HG03354 (cell line): Measurements from ENCODE around the gene KCTD16.

Source experiments
- ATAC-seq: cut with Tn5 transposase; IDR thresholded peaks from one replicate; pipeline ENCODE4 v1.9.1; 2021; ENCODE audit warnings: mild to moderate bottlenecking; ENCODE audit not compliant: unreplicated experiment, poor library complexity, severe bottlenecking

Gene KCTD16

DNA sequence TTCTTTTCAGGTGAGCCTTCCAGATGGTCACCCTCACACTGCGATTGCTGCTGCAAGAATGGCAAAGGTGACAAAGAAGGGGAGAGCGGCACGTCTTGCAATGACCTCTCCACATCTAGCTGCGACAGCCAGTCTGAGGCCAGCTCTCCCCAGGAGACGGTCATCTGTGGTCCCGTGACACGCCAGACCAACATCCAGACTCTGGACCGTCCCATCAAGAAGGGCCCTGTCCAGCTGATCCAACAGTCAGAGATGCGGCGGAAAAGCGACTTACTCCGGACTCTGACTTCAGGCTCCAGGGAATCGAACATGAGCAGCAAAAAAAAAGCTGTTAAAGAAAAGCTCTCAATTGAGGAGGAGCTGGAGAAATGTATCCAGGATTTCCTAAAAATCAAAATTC lies 303.0 kb downstream of the KCTD16 start:
- ATAC-seq: no peak

DNA sequence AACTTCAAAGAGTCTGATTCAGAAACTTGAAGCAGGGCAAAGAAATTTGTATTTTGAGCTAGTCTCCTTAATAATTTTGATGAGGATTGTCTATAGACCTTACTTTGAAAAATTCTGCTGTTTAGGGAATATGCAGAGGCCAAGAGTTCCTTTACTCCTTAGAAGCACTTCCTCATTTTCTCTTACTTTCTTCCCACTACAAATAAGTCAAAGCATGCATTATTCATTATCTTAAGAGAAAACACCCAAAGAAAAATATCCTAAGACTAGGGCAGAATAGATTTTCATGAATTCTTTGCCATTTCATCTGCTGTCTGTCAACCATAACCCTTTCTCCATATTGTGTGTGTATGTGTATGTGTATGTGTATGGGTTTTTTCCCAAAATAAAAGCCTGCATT lies 307.9 kb downstream of the KCTD16 start:
- no peak for ATAC-seq

DNA sequence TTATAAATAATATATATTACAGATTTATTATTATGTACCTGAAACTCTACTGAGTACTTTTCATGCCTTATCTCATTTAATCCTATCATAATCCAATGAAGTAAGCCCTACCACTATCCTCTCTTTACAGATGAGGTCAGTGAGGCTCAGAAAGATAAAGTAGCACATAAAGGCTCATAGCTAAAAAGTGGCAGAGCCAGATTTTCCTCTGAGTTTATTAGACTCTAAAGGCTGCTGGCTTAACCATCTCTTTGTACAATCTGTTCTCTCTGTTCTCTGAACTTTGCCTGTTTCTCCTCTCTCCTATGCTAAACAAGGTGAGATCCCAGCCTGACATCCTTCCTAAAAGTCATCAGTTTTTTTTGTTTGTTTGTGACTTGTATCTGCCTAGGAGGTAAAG lies 311.2 kb downstream of the KCTD16 start:
- no peak for ATAC-seq

DNA sequence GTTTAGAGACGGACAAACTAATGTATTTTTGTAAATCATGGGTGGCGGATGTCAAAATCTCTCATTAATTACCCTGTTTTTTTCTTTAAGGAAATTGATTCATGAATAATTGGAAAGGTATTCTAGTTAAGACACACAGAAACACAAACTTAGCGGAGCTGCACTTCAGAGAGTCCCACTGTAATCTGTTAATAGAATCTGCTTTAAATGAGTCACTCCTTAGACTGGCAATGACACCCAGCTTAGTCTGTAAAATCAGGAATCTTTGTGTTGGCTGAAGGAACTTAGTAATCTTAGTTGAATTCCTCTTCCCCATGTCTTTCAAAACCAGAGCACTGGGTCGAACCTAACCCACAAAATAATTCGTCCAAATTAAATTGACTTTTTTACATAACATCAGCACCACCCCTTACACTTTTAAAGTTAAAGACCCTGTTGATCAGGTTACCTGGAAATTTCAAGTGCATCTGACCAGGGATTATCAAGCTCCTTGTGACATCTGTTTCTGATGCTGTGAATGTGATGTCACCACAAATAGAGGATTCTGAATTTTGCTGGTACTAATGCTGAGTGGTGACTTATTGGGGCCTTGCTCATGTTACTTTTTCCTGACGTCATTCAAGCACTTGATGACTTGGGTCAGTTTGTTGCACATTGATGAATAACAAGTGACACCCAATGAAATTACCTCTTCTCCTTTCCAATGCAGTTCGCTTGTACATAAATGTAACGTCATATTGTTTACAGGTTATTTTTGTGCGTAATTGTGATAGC lies 313.6 kb downstream of the KCTD16 start:
- ATAC-seq: no peak

DNA sequence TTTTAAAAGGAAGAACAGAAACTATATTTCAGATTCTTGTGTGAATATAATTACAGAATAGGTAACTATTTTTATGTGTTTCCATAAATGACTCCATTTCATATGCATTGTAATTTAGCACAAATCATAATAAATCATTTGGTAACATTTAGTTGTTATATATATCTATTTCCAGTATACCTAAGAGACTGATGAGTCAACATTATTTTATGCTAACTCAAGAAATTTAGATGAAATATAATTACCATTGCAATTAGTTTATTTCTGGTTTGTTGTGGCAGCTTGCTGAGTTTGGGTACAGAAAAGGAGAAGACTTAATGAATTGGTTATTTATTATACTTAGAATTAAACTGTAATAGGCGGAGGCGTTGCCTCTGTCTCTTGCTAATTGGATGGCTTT lies 314.9 kb downstream of the KCTD16 start:
- no peak for ATAC-seq

DNA sequence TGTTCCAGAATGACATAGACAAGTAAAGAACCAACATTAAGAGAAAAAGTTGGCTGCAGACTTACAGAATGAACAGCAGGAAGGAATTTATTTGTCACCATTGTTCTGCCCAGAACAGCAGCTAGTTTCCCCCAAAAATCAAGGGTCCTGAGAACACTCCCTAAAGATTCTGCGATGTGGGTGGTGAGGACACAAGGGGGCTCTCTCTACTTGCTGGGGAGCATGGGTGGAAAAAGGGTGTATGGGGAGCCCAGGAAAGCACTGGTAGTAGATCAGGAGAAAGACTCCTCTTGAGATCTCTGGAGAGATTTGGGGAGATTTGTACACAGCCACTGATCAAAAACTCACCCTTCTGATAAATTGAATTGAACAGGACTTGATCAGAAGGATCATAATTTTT lies 316.5 kb downstream of the KCTD16 start:
- ATAC-seq: no peak

DNA sequence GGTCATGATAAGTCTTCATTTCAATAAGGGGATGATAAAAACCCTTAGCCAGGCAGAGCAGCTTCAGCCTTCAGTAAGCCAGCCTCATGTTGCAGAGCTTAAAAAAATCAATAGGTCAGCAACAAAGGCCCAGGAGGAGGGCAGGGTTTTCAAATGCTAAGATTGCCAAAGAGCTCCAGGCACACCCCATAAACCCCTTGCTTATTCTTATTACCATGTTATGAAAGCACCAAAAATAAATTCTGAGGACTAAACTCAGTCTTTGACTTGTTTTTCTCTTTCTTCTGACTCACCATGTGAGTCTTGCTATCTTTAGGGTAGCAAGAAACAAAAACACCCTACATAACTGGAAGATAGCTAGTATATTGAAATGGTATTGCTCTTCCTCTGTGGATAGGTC lies 317.1 kb downstream of the KCTD16 start:
- ATAC-seq: no peak

DNA sequence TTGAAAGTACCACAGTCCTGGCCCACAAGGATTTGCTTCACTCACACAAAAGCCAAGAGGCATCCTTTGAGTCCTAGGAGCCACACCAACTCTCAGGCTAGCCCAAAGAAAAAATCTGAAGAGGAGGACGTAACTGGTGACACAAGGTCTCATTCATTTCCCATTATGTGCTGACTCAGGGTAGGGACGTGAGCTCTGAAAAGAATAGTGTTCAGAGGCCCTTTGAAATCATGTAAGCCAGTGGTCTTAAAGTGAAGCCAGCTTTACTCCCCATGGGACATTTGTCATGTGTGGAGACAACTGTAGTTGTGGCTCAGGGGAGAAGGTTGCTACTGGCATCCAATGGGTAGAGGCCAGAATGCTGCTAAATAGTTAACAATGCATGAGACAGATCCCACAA lies 332.4 kb downstream of the KCTD16 start:
- no peak for ATAC-seq

DNA sequence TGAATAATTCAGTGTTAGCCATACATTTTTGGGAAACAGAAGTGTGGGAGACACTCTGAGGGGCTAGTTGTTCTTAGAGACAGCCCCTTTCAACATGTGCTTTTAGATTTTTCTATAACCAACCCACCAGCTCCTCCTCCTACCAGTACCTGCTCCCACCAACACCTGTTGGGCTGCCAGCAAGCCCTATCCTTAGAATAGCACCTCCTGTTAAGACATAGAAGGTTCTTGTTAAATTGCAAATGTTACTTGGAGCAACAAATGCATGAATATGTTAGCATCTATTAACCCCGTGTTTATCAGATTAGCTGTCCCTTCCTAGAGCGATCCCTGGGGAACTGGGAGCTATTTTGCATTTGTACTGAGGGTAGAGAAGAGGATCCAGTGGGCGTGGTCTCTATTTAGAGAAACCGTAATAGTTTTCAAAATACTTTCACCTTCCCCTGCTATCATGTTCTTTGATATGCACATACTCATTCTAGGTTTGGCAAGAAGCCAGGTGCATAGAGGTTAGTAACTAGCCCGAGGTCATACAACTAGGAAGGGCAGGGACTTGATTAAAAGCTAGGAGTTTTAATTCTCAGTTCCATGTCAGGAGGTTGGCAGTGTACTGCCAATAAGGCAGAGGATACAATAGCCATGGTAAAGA lies 334.4 kb downstream of the KCTD16 start:
- ATAC-seq: no peak

DNA sequence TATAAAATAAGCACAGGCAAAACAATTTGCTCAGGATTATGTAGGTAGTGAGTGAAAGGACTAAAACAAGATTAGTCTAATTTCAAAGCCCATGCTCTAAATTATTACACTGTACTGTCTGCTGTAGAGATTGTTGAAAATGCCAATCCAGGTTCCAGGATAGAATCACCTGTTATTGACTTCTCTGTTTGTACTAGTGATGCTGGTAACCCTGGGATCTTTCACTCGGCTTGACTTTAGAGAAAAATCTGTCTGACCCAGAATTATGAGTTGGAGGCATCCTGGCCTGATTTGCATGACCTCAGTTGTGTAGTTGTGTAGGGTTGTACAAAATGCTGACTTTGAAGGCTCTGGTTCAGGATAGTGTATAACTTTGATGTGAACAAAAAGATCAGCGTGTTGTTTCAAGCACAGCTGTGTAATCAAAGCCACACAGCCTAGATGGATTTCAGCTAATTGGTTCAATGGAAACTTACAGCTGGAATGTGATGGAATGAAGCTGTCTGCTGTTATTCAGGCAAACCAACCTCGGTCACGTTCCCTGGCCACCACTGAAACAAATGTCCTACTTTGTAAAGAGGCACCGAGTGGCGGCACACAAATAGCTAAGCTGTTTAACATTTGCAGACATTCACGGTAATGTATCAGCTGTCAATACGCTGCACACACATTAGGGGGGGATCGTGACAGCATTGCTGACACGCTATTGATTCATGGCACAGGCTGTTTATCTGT lies 340.3 kb downstream of the KCTD16 start:
- ATAC-seq: no peak

DNA sequence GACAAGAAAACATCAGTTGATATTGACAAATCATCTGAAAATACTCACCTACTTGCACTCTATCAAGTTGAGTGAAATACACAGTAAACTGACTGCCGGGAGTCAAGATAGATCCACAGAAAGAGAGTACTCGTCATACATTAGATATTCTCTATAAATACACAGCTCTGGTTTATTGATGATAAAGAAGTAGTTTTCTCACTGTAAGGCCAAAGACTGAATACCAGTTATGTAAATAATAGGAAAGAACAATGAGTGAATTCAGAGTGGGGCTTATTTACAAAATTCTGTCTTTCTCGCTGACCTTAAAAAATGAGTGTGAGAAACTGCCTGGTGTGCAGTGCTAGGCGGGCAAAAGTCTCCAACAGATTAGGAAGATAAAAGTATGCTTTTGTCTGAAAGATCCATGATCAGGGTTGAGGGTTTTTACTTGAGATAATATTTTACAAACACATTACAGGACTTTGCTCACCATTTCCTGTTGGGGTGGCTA lies 341.0 kb downstream of the KCTD16 start:
- ATAC-seq: no peak

DNA sequence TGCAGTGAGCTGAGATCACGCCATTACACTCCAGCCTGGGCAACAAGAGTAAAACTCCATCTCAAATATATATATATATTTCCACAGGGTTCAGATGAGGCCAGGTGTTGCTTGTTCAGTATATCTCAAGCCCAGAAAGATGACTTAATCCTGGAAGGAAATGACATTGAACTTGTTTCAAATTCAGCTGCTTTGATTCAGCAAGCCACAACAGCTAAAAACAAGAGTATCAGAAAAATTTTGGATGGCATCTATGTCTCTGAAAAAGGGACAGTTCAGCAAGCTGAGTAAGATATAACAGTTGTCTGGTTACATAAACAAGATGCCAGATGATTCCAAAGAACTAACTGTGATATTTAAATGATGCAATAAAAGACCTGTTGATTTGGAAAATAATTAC lies 352.0 kb downstream of the KCTD16 start:
- ATAC-seq: no peak

DNA sequence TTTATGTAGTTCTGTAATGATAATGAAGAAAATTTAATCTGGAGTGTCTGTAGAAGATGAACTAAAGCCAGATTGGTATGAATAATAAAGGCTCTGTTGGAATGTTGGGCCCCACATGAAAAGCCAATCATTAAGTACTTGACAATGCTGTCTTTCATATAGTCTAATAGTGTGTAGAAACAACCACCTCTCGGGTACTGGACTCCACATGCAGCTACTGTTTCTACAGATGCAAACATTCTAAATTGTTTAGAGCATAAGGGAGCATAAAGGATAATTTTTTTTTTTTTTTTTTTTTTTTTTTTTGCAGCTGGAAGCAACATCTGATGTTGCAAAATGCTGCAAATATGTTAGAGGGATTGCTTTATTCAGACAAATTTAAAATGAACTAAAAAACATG lies 354.3 kb downstream of the KCTD16 start:
- ATAC-seq: no peak

DNA sequence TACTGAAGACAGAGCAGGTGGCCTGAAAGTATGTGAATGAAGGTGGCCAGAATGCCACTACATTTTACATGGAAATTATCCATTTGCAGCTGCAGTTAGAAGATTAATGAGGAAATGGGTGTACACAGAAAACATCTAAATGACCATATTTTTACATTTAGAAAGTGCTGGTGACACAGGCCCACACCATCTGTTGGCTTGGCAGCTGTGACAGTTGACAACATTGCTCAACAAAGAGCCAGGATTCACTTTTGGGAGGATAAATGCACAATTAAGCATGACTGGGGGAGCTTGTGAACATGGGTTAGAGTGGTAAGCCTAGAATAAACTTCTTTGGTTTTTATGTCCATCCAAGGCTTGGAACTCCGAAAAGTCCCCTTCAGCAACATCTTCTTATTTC lies 360.5 kb downstream of the KCTD16 start:
- ATAC-seq: no peak
